ENCODE measurements around the gene PARM1.

DNA sequence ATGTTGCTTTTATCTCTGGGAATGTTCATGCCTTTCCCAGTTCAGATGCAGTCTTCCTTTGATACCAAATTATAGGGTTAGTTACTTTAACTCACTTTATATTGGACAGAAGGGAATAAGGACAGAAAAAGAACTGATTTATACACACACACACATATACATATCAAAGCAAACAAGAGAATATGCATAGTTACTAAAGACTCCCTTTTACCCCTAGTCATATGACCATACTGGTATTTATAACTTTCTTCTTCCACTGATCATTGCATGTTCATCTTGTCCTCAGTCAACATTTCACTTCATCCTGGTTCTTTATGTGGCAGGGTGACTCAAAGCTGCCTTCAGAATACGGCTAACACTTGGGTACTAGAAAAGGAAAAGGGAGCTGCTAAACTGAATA lies 120.4 kb downstream of the PARM1 start:
- TF ChIP-seq, protein P1, sequence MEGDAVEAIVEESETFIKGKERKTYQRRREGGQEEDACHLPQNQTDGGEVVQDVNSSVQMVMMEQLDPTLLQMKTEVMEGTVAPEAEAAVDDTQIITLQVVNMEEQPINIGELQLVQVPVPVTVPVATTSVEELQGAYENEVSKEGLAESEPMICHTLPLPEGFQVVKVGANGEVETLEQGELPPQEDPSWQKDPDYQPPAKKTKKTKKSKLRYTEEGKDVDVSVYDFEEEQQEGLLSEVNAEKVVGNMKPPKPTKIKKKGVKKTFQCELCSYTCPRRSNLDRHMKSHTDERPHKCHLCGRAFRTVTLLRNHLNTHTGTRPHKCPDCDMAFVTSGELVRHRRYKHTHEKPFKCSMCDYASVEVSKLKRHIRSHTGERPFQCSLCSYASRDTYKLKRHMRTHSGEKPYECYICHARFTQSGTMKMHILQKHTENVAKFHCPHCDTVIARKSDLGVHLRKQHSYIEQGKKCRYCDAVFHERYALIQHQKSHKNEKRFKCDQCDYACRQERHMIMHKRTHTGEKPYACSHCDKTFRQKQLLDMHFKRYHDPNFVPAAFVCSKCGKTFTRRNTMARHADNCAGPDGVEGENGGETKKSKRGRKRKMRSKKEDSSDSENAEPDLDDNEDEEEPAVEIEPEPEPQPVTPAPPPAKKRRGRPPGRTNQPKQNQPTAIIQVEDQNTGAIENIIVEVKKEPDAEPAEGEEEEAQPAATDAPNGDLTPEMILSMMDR (IDR thresholded peaks at IDR 0.05; ENCODE audit: poor library complexity): no peak
- TF ChIP-seq EZH2phosphoT487 (IDR thresholded peaks at IDR 0.05; ENCODE audit: low read depth, severe bottlenecking, unreplicated experiment): no peak

Measured in hepatocyte (in vitro differentiated cells).